HG03575 (cell line): ENCODE results near the gene TNFSF12.

Source experiments
- ATAC-seq: cut with Tn5 transposase; IDR thresholded peaks from one replicate; pipeline ENCODE4 v1.9.1; 2021; ENCODE audit not compliant: unreplicated experiment, insufficient number of reproducible peaks, low FRiP score; ENCODE audit errors: extremely low read depth

TNFSF12 gene, protein sequence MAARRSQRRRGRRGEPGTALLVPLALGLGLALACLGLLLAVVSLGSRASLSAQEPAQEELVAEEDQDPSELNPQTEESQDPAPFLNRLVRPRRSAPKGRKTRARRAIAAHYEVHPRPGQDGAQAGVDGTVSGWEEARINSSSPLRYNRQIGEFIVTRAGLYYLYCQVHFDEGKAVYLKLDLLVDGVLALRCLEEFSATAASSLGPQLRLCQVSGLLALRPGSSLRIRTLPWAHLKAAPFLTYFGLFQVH

DNA sequence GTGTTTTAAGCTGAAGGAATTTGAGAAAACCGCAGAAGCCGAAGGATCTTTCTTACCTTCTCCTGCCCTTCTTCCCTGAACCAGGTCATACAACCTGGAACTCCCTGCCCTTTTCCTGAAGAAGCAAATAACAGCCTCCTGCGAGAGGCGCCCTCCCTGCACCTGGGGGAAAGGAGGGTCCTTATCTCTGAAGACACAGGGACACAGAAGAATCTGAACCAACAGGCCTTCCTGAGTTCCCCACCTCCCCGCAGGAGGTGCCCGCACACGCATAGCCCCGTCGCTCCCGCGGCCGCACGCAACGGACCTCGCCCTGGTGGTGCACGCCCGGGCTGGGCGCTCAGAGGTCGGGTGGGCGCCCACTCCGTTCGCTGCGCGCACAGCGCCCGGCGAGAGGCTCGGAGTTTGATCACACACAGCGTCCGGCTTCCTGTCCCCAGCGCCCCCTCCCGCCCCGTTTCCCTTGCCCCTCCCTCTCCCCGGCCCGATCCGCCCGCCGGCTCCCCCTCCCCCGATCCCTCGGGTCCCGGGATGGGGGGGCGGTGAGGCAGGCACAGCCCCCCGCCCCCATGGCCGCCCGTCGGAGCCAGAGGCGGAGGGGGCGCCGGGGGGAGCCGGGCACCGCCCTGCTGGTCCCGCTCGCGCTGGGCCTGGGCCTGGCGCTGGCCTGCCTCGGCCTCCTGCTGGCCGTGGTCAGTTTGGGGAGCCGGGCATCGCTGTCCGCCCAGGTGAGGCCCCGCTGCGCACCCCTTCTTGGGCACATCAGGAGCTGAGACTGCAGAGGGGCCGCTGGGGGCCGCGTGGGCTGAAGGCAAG lies at the start of gene TNFSF12:
Gene TNFSF12 (plus strand): TSS at position 474 of the 816 bp plus-strand sequence. CDS start 96 bp downstream, at position 570.
- no peak for ATAC-seq

DNA sequence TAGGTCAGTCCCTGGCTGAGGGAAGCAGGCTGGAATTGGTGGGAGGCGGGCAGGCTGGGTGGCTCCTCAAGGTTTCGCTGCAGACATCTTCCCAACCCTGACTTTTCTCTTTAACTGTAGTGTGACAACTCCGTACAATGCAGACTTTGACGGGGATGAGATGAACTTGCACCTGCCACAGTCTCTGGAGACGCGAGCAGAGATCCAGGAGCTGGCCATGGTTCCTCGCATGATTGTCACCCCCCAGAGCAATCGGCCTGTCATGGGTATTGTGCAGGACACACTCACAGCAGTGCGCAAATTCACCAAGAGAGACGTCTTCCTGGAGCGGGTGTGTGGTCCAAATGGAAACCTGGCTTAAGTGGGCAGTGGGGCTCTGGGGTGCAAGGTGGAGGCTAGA lies 49.7 kb upstream of the TNFSF12 start:
- ATAC-seq = no peak

DNA sequence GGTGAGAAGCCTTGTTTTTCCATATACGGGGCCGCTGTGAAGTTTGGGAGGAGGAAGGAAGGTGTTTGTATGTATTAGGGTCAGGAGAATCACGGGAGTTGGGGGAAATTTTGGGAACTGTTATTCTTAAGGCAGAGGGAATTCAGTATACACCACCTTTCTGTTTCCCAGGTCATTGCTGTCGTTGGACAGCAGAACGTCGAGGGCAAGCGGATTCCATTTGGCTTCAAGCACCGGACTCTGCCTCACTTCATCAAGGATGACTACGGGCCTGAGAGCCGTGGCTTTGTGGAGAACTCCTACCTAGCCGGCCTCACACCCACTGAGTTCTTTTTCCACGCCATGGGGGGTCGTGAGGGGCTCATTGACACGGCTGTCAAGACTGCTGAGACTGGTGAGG lies 47.1 kb upstream of the TNFSF12 start:
- ATAC-seq = no peak

DNA sequence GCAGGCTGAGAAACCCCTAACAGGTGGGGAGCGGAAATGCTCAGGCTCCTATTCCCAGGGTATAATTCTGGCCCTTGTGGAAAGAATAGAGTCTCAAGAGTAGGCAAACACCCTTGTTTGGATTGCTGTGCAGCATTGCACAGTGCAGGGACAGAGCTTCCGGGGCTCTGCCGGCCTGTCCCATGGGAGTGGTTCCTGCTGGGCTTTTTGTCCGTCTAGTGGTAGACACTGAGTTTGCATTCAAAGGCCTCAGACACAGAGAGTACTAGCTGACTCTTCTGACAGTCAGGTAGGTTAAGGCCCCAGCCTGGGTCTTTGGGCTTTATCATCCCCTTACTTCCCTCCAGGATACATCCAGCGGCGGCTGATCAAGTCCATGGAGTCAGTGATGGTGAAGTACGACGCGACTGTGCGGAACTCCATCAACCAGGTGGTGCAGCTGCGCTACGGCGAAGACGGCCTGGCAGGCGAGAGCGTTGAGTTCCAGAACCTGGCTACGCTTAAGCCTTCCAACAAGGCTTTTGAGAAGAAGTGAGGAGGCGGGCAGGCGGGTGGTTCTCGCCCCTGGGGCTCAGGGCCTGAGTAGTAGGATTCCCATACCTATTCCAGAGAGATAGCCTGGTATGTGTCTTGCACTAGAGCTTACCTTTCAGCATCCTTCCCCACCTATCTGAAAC lies 46.5 kb upstream of the TNFSF12 start:
- no peak for ATAC-seq

DNA sequence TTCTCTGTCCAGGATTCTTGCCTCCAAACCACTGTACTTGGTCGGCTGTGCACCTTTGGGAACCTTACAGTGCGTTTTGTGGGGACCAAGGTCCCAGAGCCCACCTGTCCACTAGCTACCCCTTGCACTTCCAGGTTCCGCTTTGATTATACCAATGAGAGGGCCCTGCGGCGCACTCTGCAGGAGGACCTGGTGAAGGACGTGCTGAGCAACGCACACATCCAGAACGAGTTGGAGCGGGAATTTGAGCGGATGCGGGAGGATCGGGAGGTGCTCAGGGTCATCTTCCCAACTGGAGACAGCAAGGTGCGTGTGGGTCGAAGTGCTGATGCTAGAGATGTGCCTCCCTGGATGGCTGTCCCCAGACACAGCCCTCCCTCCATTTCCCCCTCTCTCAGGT lies 45.9 kb upstream of the TNFSF12 start:
- no peak for ATAC-seq

DNA sequence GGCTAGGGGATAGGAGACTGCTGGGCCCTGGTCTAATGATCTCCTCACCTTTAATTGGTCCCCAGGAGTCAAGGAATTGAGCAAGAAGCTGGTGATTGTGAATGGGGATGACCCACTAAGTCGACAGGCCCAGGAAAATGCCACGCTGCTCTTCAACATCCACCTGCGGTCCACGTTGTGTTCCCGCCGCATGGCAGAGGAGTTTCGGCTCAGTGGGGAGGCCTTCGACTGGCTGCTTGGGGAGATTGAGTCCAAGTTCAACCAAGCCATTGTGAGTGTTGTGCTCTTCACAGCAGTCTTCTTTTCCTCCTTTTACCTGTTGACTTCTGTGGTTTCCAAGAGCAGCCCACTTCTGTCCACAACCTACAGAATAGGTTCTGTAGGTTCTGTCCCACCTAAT lies 45.3 kb upstream of the TNFSF12 start:
- ATAC-seq = no peak

DNA sequence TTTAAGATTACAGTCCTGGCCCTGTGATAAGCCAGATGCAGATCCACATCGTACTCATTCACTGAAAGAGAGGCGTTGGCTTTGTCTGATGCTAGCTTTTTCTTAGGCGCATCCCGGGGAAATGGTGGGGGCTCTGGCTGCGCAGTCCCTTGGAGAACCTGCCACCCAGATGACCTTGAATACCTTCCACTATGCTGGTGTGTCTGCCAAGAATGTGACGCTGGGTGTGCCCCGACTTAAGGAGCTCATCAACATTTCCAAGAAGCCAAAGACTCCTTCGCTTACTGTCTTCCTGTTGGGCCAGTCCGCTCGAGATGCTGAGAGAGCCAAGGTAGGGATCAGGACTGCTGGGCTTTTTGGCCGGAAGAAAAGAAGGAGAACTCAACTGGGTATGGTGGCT lies 40.7 kb upstream of the TNFSF12 start:
- ATAC-seq = no peak

DNA sequence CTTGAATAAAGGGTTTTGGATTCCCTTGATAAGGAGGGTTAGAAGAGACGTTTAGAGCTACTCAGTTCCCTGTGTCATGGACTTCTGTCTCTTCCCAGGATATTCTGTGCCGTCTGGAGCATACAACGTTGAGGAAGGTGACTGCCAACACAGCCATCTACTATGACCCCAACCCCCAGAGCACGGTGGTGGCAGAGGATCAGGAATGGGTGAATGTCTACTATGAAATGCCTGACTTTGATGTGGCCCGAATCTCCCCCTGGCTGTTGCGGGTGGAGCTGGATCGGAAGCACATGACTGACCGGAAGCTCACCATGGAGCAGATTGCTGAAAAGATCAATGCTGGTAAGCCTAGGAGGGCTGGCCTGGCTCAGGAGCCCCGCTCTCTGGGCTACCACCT lies 40.0 kb upstream of the TNFSF12 start:
- ATAC-seq = no peak

DNA sequence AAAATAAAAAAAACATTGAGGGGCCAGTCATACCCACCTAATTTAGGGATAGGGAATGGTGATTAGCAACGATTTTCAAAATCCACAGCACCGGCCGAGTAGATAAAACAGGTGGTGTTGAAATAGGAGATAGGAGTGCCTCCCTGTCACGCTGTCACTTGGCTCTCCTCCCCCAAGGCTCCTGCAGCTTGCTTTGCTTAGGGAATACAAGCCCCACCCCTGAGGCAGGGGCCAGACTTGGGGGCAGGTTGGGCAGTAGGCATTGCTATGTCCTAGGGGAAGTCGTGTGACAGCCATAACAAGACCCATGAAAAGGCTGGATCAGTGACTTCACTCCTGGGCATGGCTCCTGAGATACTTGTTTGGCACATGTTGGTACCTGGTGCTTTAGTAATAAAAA lies 38.9 kb upstream of the TNFSF12 start:
- no peak for ATAC-seq

DNA sequence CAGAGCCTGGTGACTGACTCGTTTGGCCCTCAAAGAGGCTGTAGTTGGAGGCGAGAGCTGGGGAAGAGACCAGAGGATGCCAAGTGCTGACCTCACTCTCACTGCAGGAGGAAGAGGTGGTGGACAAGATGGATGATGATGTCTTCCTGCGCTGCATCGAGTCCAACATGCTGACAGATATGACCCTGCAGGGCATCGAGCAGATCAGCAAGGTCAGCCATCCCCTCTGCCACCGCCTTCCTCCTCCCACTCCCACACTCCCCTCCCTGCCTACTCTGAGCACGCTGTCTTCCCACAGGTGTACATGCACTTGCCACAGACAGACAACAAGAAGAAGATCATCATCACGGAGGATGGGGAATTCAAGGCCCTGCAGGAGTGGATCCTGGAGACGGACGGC lies 37.8 kb upstream of the TNFSF12 start:
- no peak for ATAC-seq

DNA sequence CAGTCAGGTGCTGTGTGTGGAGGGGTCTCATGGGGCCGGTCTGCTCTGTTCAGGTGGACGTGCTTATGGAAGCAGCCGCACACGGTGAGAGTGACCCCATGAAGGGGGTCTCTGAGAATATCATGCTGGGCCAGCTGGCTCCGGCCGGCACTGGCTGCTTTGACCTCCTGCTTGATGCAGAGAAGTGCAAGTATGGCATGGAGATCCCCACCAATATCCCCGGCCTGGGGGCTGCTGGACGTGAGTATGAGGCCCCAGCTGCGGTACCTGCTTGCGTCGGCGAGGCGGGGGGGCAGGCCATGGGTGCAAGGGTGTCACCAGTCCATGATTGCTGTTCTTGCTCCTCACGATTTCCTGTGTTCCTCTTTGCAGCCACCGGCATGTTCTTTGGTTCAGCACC lies 36.8 kb upstream of the TNFSF12 start:
- ATAC-seq = no peak

DNA sequence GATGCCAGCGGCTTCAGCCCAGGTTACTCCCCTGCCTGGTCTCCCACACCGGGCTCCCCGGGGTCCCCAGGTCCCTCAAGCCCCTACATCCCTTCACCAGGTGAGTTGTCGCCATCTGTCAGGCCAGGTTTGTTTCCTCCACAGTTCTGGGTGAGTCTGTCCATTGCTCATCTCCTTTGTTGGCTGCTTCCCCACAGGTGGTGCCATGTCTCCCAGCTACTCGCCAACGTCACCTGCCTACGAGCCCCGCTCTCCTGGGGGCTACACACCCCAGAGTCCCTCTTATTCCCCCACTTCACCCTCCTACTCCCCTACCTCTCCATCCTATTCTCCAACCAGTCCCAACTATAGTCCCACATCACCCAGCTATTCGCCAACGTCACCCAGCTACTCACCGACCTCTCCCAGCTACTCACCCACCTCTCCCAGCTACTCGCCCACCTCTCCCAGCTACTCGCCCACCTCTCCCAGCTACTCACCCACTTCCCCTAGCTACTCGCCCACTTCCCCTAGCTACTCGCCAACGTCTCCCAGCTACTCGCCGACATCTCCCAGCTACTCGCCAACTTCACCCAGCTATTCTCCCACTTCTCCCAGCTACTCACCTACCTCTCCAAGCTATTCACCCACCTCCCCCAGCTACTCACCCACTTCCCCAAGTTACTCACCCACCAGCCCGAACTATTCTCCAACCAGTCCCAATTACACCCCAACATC lies 35.9 kb upstream of the TNFSF12 start:
- no peak for ATAC-seq

DNA sequence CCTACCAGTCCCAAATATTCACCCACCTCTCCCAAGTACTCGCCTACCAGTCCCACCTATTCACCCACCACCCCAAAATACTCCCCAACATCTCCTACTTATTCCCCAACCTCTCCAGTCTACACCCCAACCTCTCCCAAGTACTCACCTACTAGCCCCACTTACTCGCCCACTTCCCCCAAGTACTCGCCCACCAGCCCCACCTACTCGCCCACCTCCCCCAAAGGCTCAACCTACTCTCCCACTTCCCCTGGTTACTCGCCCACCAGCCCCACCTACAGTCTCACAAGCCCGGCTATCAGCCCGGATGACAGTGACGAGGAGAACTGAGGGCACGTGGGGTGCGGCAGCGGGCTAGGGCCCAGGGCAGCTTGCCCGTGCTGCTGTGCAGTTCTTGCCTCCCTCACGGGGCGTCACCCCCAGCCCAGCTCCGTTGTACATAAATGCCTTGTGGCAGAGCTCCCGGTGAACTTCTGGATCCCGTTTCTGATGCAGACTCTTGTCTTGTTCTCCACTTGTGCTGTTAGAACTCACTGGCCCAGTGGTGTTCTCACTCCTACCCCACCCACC lies 34.9 kb upstream of the TNFSF12 start:
- no peak for ATAC-seq

DNA sequence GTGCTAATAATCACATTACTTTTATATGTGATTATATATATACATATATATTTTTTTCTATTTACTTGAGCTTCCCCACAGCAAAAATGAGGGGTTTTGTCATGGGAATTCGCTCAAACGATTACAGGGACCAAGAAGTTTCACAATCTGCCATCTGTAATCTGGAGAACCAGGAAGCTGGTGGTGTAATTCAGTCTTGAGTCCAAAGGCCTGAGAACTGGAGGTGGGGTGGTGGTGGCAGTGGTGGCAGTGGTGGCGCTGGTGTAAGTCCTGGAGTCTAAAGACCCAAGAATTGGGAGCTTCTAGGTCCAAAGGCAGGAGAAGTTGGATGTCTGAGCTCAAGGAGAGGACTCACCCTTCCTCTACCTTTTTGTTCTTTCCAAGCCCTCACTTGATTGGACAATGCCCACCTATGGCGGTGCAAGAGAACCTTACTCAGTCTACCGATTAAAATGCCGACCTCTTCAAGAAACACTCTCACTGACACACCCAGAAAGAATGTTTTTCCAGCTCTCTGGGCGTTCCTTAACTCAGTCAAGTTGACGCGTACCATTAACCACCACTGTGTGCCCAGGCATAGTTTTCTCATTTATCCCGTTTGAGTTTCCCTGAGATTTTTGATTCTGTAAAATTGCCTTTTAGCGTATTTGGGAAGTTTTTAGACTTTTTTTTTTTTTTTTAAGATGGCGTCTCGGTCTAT lies 32.8 kb upstream of the TNFSF12 start:
- no peak for ATAC-seq

DNA sequence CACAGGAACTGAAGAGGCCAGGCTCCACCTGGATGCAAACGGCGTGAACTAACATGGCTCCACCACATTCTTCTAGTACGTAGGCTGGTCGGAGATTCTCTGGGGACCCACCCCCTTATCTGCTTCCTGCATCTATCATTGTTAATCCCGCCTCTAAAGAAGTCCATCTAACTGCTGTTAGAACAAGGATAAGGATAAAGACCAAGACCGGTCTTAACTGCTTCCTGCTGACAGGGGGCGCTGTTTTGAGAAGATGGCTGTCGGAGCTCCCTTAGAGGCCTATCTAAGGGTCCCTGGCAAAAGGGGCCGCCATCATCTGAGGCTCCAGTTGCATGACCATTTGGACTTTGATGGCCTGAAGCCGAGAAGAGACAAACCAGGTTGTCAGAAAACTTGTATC lies 25.8 kb upstream of the TNFSF12 start:
- ATAC-seq = no peak

DNA sequence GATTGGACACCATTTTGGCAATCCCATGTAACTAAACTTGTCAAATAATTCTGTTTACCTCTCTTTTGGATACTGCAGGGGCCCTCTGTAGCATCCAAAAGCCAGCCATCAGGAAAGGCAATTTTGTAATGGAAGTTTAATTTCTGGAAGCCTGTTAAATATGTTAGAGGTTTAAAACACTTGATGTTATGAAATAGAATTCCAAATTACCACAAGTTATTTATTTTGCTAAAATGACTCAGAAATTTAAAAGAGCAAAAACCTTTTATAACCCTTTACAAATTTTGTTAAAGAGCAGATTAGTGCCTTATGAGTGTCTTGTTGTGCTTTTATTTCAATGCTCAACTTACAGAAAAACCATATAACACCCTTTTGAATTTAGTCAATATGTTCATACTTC lies 20.0 kb upstream of the TNFSF12 start:
- no peak for ATAC-seq

DNA sequence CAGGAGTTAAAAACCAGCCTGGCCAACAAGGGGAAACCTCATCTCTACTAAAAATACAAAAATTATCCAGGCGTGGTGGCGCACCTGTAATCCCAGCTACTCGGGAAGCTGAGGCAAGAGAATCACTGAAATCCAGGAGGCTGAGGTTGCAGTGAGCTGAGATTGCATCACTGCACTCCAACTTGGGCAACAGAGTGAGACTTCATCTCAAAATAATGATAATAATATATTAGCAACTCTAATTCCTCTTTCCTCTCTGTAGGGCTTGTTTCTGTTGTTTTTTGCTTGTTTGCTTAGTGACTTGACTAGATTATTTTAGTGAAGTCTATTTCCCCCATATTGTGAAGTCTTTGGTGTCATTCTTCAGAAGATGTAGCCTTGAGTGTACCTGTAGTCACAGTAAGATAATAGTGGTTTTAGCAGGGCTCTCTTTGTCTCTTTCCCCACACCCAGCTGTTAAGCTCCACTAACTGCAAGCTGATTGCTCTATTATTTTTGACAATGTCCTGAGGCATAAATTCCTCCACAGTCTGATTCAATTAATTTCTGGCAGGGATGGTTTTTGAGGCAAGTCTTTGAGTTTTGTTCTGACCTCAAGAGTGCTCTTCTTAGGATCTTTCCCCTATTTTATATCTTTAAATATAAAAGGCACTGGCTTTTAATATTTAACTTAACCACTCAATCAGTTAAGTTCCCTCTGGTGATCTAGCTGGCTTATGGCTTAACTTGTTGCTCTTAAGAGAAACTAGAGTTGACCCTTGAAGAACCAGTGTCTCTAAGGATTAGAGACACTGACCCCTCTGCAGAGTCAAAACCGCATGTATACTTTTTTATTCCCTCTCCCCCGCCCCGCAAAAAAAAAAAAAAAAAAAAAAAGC lies 18.6 kb upstream of the TNFSF12 start:
- ATAC-seq = no peak

DNA sequence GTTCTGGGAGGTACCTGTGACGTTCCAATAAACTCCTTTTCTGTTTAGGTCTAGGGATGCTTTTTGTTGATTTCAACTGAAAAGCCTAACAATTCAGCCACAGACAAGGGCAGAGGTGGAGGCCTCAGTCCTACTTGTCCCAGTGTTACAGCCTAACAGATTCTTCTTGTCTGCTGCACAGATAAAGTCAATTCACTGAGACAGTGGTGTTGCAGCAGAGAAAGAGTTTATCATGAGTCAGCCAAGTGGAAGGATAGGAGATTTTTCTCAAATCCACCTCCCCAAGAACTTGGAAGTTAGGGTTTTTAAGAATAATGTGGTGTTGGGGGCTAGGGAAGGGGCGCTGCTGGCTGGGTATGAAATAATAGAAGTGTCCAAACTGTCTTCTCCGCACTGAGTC lies 10.8 kb upstream of the TNFSF12 start:
- ATAC-seq = no peak
